Lower lobe of right lung (tissue), 2 donors: ENCODE measurements around the gene ANKRD13D. TPM values are rescaled to one million over a fixed set of nuclear protein-coding genes. Genes with fewer than 3 reads are reported as not detected.
"Not testable (repeated sequence)": the region's sequence is repeated elsewhere in the genome, so short reads cannot be mapped to it uniquely, and the experiment has no call there.

Source experiments
- ATAC-seq, 2 donors: fragments of 200-7000 bp; cut with Tn5 transposase; one replicate each; pipeline ENCODE4 v1.9.1; 2020 to 2022; ENCODE audit warnings: mild to moderate bottlenecking in 2 of 2, moderate library complexity in 2 of 2
- DNase-seq: peaks from one replicate; pipeline ENCODE4 v3.0.0-alpha.2; 2020
- H3K27ac ChIP-seq: fragments of 200-600 bp; one replicate; pipeline ENCODE4 v1.8.0; 2022
- H3K27me3 ChIP-seq: fragments of 200-600 bp; one replicate; pipeline ENCODE4 v1.8.0; 2022; ENCODE audit warnings: low read depth
- H3K36me3 ChIP-seq: fragments of 200-600 bp; one replicate; pipeline ENCODE4 v1.8.0; 2022; ENCODE audit warnings: mild to moderate bottlenecking
- H3K4me1 ChIP-seq: fragments of 200-600 bp; one replicate; pipeline ENCODE4 v1.8.0; 2022
- H3K4me3 ChIP-seq: fragments of 200-600 bp; one replicate; pipeline ENCODE4 v1.8.0; 2022; ENCODE audit warnings: mild to moderate bottlenecking
- H3K9me3 ChIP-seq: fragments of 200-600 bp; one replicate; pipeline ENCODE4 v1.8.0; 2022
- intact Hi-C: fragments of 100-400 bp; cut with DNase I; formaldehyde crosslinking; loops from one replicate; pipeline ENCODE4 v1.11.0; 2022
- total RNA-seq: library from RNA; stranded (reverse); fragmentation: NEBNext Ultra II Directional; extraction: Animal tissue kit (Norgen Biotek cat#: 25700); gene quantifications from one replicate; pipeline ENCODE4 v1.2.1, GENCODE V29; 2021
- TF ChIP-seq, protein P1 (sequence below): fragments of 200-600 bp; IDR thresholded peaks from one replicate; pipeline ENCODE4 v1.8.0; 2022; ENCODE audit warnings: antibody characterized with exemption, mild to moderate bottlenecking
- donor health status: DM: no; HTN: yes; CAD: no; lungs with severe emphysema.

Gene ANKRD13D
- total RNA-seq, 1 donor from 2014 or later: 66.9 TPM

DNA sequence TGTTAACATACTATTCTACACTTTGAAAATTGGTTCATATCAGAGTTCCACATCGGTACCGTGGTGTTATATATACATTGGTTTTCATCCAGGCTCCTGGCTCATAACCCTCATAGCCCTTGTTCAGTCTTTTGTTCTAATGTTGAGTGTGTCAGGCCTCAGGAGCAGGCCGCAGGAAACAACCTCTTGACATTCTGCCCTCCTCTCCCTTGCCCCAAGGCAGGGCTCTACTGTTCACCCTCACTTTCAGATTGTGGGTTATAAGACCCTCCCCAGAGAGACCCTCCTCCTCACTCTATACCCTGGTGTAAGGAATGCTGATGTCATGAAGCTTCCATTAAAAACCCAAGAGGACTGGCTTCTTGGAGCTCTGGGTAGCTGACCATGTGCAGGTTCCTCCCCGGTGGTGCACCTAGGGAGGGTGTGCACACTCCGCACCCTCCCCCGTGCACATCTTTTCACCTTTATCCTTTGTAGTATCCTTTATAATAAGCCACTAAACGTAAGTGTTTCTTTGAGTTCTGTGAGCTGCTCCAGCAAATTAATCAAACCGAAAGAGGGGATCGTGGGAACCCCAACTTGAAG, 26.3 kb downstream of the ANKRD13D start:
- Histone ChIP-seq H3K27me3 (no peaks in the 10 kb centered on the region), H3K36me3 (peaks cover 14% of the 10 kb centered on the region), H3K4me3 (no peak overlapping the region), H3K4me1 (peaks cover 32% of the 10 kb centered on the region), H3K9me3 (no peaks in the 10 kb centered on the region), H3K27ac (no peak overlapping the region)
- ATAC-seq (no peak), DNase-seq (no peak)
- intact Hi-C loops: loop anchor here (10.0 kb wide), 1 partner anchor 51 kb away; the partner anchor contains the start of gene GRK2
- TF ChIP-seq, protein P1, sequence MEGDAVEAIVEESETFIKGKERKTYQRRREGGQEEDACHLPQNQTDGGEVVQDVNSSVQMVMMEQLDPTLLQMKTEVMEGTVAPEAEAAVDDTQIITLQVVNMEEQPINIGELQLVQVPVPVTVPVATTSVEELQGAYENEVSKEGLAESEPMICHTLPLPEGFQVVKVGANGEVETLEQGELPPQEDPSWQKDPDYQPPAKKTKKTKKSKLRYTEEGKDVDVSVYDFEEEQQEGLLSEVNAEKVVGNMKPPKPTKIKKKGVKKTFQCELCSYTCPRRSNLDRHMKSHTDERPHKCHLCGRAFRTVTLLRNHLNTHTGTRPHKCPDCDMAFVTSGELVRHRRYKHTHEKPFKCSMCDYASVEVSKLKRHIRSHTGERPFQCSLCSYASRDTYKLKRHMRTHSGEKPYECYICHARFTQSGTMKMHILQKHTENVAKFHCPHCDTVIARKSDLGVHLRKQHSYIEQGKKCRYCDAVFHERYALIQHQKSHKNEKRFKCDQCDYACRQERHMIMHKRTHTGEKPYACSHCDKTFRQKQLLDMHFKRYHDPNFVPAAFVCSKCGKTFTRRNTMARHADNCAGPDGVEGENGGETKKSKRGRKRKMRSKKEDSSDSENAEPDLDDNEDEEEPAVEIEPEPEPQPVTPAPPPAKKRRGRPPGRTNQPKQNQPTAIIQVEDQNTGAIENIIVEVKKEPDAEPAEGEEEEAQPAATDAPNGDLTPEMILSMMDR: no peak

DNA sequence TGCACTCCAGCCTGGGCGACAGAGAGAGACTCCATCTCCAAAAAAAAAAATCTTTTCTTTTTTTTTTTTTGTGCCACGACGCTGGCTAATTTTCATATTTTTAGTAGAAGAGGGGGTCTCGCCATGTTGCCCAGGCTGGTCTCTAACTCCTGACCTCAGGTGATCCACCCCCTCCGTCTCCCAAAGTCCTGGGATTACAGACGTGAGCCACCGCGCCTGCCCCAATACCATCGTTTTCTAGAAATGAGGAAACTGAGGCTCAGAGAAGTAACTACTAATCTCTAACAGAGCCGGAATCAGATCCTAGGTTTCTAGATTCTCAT, 27.7 kb downstream of the ANKRD13D start:
- intact Hi-C loops: loop anchor here (10.0 kb wide), 1 partner anchor 52 kb away; the partner anchor contains the start of gene GRK2
- H3K9me3 ChIP-seq: no peaks in the 10 kb centered on the region
- peaks cover under 1% of the 10 kb centered on the region for H3K36me3 ChIP-seq
- peaks cover 32% of the 10 kb centered on the region for H3K4me1 ChIP-seq
- DNase-seq (no peak), ATAC-seq (peak in 1 of 2 donors; percentile 1)
- peak overlapping the region; percentile 95 for H3K4me3 ChIP-seq
- TF ChIP-seq, protein P1: no peak
- H3K27me3 ChIP-seq: no peaks in the 10 kb centered on the region
- H3K27ac ChIP-seq: peak overlapping the region; percentile 96

DNA sequence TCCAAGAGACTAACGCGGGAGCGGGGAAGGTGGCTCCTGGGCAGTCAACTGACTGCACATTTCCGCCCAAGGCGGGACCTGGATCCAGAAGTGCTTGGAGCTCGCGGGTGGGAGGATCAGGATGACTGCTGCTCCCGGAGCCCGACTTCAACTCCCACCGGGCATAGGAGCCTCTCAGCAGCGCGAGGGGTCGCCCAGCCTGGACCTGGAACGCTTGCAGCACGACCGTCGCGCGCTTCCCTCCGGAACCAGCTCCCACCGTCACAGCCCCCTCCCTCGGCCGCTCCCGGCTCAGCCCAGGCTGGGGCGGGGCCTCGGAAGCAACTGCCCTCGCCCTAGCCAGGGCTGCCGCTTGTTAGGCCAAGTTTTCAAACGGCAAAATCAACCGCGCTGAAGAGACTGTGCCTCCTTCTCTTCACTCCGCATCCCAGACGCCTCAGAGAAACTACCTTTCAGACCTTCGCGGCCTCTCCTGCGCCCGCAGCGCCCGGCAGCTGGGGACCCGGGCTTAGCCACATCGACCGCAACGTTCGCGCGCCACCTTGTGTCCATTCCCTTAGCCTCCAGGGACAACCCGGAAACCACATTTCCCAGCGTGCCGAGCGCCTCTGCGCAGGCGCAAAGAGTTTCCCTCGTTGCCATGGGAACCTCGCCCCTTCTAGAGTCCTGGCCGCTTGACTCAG, 28.2 kb downstream of the ANKRD13D start:
- intact Hi-C loops: loop anchor here (10.0 kb wide), 1 partner anchor 53 kb away; the partner anchor contains the start of gene GRK2

DNA sequence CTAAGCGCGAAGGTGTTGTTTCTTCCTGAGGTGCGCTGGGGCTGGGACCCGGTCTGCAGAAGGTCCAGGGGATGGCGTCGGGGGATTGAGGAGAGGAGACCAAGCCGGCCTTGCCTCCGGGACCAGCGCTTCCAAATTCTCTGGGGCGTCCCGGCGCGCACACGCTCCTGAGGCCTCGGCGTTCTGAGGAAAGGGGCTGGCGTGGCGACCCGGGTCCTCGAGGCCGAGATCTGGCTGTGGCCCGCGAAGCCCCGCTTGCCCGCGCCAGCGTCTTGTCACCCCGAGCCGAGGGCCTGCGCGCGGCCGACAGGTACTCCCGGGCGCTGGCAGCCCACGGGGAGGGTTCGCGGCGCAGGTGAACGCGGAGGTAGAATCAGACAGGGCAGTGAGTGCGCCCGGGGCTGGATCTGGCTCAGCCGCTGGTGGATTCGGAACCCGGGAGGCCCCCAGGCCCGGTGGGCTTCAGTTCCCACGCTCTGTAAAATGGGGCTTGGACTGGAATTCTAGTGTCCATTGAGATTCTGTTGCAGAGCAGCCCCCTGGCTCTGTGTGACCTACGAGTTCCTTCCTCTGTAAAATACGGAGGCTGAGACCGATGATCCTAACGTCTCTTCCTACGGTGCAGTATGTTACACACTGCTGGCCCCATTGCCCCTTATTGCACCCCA, 28.9 kb downstream of the ANKRD13D start:
- H3K9me3 ChIP-seq: no peaks in the 10 kb centered on the region
- peak overlapping the region; percentile 95 for H3K4me3 ChIP-seq
- H3K4me1 ChIP-seq: peaks cover 23% of the 10 kb centered on the region
- TF ChIP-seq, protein P1: no peak
- H3K36me3 ChIP-seq: no peaks in the 10 kb centered on the region
- no peaks in the 10 kb centered on the region for H3K27me3 ChIP-seq
- H3K27ac ChIP-seq: peak overlapping the region; percentile 96
- DNase-seq (peak; percentile 71), ATAC-seq (peak; percentile 51 to 69)
- intact Hi-C loops: loop anchor here (10.0 kb wide), 1 partner anchor 53 kb away; the partner anchor contains the start of gene GRK2

More for the DNA sequence above, 28.2 kb downstream of the ANKRD13D start:
- TF ChIP-seq, protein P1: peak; percentile 97
- ATAC-seq (peak; percentile 94 to 96), DNase-seq (peak; percentile 97)
- Histone ChIP-seq H3K4me3 (peak overlapping the region; percentile 95), H3K36me3 (no peaks in the 10 kb centered on the region), H3K27me3 (no peaks in the 10 kb centered on the region), H3K27ac (peak overlapping the region; percentile 96), H3K4me1 (peaks cover 30% of the 10 kb centered on the region), H3K9me3 (no peaks in the 10 kb centered on the region)

DNA sequence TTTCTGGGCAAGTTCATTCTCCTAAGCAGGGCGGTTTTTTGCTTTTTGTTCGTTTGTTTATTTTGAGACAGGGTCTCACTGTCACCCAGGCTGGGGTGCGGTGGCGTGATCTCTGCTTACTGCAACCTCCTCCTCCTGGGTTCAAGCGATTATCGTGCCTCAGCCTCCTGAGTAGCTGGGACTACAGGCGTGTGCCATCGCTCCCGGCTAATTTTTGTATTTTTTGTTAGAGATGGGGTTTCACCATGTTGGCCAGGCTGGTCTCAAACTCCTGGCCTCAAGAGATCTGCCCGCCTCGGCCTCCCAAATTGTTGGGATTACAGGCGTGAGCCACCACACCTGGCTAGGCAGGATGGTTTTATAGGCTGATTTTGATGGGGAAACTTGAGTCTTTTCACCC, 29.8 kb downstream of the ANKRD13D start:
- not testable (repeated sequence) for ATAC-seq, DNase-seq, H3K9me3 ChIP-seq, H3K36me3 ChIP-seq, H3K27me3 ChIP-seq, H3K27ac ChIP-seq
- intact Hi-C loops: loop anchor here (10.0 kb wide), 1 partner anchor 54 kb away; the partner anchor contains the start of gene GRK2
- peaks cover 17% of the 10 kb centered on the region for H3K4me1 ChIP-seq
- peak overlapping the region; percentile 95 for H3K4me3 ChIP-seq
